Keratinocyte (primary cell): ENCODE data around the gene YPEL4.

Experiments used
- CTCF ChIP-seq, 3 experiments: IDR thresholded peaks in 1 of 3; conservative IDR thresholded peaks in 1 of 3; optimal IDR thresholded peaks in 1 of 3; 2 replicates in 2 of 3; 3 replicates in 1 of 3; pipeline versions ENCODE3 to v1.5.1; 2011; ENCODE audit warnings: low read length in 3 of 3, mild to moderate bottlenecking in 3 of 3, moderate library complexity in 2 of 3, control low read depth in 1 of 3, inconsistent platforms in 1 of 3; ENCODE audit not compliant: insufficient read depth in 2 of 3; ENCODE audit errors: extremely low read depth in 1 of 3
- EZH2 ChIP-seq: IDR thresholded peaks from one replicate; pipeline ENCODE4 v1.6.1; 2012; ENCODE audit warnings: inconsistent platforms, mild to moderate bottlenecking, low read length, moderate library complexity

GRCh38 chr11:57667117-57667735 is 17.5 kb upstream of the YPEL4 start:
- no peak for TF ChIP-seq CTCF (optimal IDR thresholded peaks at IDR 0.05 in 1 of 3, IDR thresholded peaks at IDR 0.05 in 1 of 3, conservative IDR thresholded peaks at IDR 0.05 in 1 of 3; ENCODE audit: extremely low read depth in 1 of 3, insufficient read depth in 2 of 3, low read length in 3 of 3)
- no peak for TF ChIP-seq EZH2
